PC-3 (cell line): ENCODE measurements around the gene GABBR2.

Experiments used
- EZH2 ChIP-seq: fragments of 300-600 bp; sonication (generic); IDR thresholded peaks from one replicate; pipeline ENCODE4 v1.6.1; 2017; ENCODE audit warnings: antibody characterized with exemption, mild to moderate bottlenecking, low read length; ENCODE audit not compliant: unreplicated experiment
- EZH2phosphoT487 ChIP-seq: fragments of 300-600 bp; sonication (generic); IDR thresholded peaks from 2 replicates; pipeline ENCODE4 v1.6.1; 2018; ENCODE audit warnings: mild to moderate bottlenecking, antibody characterized with exemption, low read length, borderline replicate concordance
- TF ChIP-seq, protein P1 (sequence below): fragments of 300-600 bp; sonication (generic); conservative IDR thresholded peaks from 2 replicates; pipeline ENCODE4 v1.5.1; 2017; ENCODE audit warnings: antibody characterized with exemption, low read depth, mild to moderate bottlenecking, low read length

DNA sequence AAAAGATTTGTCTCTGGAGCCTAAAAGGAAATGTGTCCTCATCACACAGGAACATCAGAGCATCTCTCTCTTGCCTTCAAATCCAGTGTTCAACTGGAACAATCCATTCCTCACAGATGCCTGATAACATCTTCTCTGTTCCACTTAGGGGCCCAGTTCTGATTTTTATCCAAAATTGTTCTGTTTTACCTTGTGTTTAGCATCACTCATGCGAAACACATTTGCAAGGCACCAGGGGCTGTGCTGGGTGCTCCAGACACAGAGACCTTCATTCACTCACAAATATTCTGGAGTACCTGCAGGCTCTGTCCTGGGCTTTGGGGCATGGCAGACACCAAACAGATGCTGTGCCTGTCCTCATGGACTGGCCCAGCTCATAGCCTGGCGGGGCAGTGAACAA is 13.8 kb downstream of the GABBR2 start:
- TF ChIP-seq EZH2phosphoT487 (no peak), EZH2 (no peak)
- TF ChIP-seq, protein P1, sequence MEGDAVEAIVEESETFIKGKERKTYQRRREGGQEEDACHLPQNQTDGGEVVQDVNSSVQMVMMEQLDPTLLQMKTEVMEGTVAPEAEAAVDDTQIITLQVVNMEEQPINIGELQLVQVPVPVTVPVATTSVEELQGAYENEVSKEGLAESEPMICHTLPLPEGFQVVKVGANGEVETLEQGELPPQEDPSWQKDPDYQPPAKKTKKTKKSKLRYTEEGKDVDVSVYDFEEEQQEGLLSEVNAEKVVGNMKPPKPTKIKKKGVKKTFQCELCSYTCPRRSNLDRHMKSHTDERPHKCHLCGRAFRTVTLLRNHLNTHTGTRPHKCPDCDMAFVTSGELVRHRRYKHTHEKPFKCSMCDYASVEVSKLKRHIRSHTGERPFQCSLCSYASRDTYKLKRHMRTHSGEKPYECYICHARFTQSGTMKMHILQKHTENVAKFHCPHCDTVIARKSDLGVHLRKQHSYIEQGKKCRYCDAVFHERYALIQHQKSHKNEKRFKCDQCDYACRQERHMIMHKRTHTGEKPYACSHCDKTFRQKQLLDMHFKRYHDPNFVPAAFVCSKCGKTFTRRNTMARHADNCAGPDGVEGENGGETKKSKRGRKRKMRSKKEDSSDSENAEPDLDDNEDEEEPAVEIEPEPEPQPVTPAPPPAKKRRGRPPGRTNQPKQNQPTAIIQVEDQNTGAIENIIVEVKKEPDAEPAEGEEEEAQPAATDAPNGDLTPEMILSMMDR = no peak
